ENCODE measurements around the gene GNB1L.

GRCh38 chr22:19866665-19867009, 12.0 kb upstream of the GNB1L start:
- no peak for TF ChIP-seq CTCF (IDR thresholded peaks at IDR 0.05)
- no peak for TF ChIP-seq POLR2AphosphoS5 (IDR thresholded peaks at IDR 0.05; ENCODE audit: low read depth, low read length)
- TF ChIP-seq SIN3A (IDR thresholded peaks at IDR 0.05; ENCODE audit: borderline replicate concordance, insufficient read depth, low read depth, low read length): no peak

Data from Panc1 (cell line).